Stimulated activated CD4-positive, alpha-beta T cell treated with anti-CD3 and anti-CD28 coated beads, Interleukin-15, amount 100 ng/mL, for 24 hours (primary cell): ENCODE results near the gene TMEM242.
"Not testable (repeated sequence)": the region's sequence is repeated elsewhere in the genome, so short reads cannot be mapped to it uniquely, and the experiment has no call there.

Source experiments
- DNase-seq: peaks from one replicate; pipeline ENCODE4 v3.0.0-alpha.2; 2020

The TMEM242 gene

GRCh38 chr6:157323255-157323965 is at the start of gene TMEM242:
Gene TMEM242, minus strand, starts transcription at chr6:157323519. Its CDS starts 20 bp downstream, at chr6:157323499.
- peak; percentile 92 for DNase-seq

DNA sequence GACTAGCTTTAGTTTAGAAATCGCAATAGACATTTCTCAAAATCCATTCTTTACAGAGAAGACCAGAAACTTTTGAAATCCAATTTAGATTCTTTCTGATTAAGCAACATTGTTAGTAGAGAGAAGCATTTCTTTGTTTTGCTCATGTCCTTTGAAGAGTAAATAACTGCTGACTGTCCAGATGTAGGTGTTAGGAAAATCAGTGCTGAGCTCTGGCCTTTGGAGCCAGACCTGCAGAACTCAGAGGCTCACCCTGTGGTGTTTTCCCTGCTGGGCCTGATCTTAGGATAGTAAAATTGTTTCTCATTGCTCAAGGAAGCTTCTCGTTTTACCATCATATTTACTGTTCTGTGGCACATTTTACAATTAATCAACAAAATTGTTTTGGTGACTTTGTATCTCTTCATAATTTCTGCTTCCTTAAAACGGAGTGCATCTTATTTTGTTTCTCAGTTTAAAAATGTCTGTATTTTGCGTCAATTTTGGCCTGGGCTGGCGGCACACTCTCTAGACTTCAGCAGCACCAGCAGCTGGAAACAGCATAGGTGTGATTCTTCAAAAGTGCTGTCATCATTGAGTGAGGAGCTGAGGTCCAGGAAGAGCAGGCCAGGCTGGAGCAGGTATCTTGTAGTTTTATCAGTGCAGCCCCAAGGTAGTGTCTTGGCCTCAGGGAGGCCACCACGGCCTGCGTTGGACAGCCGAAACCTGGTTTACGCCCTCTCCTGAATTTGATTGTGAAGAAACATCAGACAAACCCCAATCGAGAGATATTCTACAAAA is 49.4 kb upstream of the TMEM242 start:
- DNase-seq, result no peak

DNA sequence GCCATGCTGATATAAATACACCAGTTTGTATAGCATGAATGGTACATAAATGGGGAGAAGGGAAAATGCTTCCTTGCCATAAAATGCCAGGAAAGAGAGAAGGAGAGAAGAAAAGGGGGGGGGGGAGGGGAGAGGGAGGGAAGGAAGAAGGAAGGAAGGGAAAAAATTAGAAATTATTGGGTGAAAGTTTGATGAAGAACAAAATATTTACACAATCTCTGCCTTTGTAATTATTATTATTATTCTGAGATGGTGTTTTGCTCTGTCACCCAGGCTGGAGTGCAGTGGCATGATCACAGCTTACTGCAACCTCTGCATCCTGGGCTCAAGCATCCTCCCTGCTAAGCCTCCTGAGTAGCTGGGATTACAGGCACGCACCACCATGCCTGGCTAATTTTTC is 47.4 kb upstream of the TMEM242 start:
- DNase-seq, result no peak

DNA sequence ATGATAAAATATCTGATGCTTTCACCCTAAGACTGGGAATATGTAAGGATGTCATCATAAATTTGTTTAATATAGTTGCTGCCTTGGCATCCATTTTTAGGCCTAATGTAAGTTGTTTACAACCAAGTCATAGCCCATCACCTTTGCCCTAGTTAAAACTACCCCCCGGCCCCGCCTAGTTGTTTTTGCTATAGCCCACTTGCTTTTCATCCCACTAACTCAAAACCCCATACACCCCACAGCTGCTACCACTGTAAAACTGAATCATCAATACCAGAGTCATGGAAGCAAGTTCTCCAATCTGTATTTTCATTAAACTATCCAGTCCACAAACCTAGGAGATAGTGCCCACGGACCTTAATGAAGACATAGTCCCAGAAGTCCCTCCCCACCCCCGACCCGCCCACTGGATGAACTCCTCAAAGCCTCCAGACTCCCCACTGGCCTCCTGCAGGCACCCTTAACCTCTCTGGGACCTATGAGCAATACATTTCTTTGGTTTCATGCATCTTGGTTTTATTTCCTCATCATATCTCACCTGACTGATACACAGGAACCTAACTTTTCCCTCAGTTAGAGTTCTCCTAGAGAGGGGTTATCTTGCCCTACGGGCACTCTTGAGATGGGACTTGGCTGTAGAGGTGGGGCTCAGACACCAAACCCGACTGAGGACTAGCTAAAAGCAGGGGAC is 45.2 kb upstream of the TMEM242 start:
- DNase-seq, result peak; percentile 23

- no peak for DNase-seq
Observed at GRCh38 chr6:157366648-157367047, 43.3 kb upstream of the TMEM242 start.

DNA sequence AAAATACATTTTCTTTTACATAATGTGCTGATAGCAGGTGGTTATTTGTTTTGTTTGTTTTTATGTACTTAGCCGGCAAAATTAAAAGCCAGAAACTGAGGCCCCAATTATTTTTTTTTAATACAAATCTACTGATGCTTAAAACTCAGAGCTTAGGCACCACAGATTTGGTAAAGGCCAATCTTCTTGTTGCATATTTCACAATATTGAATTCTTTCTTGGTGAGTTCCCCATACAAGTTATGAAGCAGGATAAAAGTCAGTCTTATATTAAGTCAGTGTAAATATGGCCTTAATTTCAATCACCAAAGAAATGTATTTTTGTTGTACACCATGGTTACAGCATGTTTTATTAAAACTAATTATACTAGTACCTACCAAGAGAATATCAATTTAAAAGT is 41.4 kb upstream of the TMEM242 start:
- no peak for DNase-seq

DNA sequence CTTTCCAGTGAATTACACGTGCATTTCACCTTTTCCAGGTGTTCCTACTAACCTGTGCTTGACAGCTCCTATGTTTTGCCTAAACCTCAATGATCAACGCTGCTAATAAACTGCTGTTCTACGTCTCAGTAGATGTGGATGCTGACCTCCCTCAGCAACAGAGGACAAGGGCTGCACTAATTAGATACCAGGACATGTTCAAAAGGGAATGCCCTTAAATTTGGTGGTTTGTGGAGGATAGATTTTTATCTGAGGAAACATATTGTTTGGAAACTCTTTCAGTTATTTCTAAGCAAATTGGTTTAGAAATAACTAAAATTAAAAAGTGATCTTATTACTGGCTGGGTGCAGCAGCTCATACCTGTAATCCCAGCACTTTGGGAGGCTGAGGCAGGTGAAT is 38.6 kb upstream of the TMEM242 start:
- DNase-seq, result no peak

DNA sequence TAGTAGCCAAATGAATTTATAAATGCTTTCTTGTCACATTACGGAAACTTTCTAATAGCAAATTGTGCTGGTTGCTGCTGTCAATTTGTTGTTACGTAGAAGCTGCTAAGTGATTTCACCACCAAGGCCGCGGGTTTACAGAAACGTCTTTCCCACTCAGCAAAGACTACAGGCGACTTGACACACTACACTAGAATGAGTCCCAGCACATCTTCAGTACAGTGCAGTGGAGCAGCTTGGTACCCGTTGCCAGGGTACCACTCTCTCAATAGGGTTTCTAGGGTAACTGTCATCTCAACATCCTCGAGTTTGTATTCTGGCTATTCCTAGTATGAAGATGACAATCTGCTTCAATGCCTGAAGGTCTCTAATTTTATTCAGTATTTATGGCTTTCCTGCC is 35.0 kb upstream of the TMEM242 start:
- no peak for DNase-seq

DNA sequence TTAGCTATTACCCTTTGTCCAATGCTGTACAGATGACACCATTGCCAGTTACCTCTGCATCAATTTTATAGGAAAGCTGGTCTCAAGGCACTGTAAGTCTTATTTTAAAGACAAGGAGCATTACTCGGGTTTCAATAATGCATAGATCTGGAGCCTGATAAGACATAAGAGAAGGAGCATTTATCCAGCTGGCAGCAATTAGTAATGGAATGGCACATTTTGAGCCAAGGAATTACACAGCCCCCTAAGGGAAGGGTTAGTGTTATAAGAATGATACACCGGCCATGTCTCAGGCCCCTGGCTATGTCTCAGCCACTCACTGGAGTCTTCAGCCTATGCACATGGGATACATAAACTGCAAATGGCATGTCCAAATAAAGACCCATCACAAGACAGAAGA is 23.1 kb upstream of the TMEM242 start:
- no peak for DNase-seq

DNA sequence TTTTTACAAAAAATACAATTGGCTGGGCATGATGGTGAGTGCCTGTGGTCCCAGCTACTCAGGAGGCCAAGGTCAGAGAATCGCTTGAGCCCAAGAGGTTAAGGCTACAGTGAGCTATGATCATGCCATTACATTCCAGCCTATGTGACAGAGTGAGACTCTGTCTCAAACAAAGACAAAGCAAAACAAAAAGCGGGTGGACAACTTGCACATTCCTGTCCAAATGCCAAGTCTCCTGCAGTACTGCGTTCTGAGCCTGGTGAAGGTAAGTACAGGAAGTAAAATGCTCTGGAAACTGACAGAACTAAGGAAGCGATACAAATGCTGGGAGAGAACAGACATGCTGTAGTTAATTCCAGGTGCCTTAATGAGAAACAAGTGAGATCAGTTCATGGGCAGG is 20.4 kb upstream of the TMEM242 start:
- no peak for DNase-seq

DNA sequence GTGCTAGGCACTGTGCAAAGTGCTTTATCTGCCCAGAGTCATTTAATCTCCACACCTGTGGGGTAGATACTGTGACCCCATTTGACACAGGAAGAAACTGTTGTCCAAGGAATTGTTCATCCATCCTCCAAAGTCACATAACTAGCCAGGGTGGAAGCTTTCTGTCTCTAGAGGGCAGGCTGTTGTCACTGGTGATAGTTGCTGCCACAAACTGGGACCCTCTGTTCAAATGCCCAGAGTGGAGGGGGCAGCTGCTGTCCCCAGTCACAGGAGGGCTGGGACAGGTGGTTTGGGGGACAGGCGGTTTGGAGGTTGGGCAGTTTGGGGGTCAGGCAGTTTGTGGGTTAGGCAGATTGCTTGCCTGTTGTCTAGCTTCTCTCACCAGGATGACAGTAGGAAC is 16.1 kb upstream of the TMEM242 start:
- no peak for DNase-seq

GRCh38 chr6:157337751-157338150 is 14.4 kb upstream of the TMEM242 start:
- DNase-seq, result no peak

DNA sequence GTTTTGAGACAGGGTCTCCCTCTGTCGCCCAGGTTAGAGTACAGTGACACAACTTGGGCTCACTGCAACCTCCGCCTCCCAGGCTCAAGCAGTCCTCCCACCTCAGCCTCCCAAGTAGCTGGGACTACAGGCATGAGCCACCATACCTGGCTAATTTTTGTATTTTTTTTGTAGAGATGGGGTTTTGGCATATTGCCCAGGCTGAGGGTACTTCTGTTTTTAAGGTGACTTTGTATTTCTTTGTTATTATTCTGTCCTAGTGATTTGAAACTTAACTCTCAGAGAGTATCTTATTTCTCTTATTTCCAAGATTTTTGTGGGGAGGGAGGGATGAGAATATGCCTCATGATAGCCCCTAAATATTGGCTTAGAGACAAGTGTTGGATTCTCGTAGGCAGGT is 14.0 kb upstream of the TMEM242 start:
- not testable (repeated sequence) for DNase-seq

GRCh38 chr6:157335829-157336228 is 12.5 kb upstream of the TMEM242 start:
- DNase-seq, result no peak

GRCh38 chr6:157333956-157334355 is 10.6 kb upstream of the TMEM242 start:
- no peak for DNase-seq

GRCh38 chr6:157333537-157333936 is 10.2 kb upstream of the TMEM242 start:
- no peak for DNase-seq

- no peak for DNase-seq
Observed at GRCh38 chr6:157332813-157333212, 9.5 kb upstream of the TMEM242 start.

DNA sequence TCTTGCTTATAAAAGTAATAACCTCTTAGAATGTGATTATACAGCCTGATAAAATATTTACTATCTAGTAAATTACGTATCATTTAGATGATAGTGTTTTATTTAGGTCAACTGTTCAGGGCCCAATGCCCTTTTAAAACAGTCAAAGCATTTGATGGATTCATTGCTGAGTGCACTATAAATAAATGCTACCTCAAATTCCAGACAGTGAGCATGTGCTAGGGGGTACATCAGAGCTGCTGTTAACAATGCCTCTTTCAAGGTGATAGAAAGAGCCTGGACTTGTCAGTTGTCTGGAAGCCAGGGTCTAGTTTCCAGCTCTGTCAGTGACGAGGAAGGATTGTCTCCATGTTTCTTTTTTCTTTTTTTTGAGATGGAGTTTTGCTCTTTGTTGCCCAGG is 7.5 kb upstream of the TMEM242 start:
- DNase-seq, result no peak

GRCh38 chr6:157329829-157330228 is 6.5 kb upstream of the TMEM242 start:
- DNase-seq, result no peak

DNA sequence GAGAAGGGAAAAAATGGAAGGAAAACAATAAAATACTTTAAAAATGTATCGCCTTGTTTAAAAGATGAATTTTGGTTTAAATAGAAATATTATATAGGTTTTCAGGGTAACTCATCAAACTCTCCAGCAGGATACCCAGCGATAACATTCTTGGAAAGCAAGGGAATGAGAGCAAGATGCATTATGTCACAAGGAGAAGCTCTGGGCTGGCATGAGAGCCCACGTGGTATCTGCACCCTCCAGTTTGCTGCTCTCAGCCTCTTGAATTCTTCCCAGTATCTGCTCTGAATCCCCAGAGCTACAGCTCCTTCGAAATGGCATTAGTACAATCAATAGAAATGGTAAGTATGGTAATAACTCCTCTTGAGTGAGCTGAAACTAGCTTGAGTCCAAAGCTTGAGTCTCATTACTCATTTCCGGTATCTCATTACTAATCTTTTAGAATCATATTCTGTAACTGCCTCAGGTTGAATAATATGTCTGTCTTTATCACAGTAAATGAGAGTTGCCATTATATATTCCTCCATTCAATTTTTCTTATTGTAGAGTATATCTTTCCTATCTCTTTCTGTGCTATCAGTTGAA is 4.9 kb upstream of the TMEM242 start:
- DNase-seq, result no peak

GRCh38 chr6:157326979-157327378 is 3.7 kb upstream of the TMEM242 start:
- no peak for DNase-seq

- no peak for DNase-seq
Observed at GRCh38 chr6:157325069-157325805, 1.9 kb upstream of the TMEM242 start.

GRCh38 chr6:157323966-157324300 is 614 bp upstream of the TMEM242 start:
- DNase-seq, result peak; percentile 53
